IMR-90 (cell line): Measurements from ENCODE around the gene LINGO4. TPM values are rescaled to one million over a fixed set of nuclear protein-coding genes. Genes with fewer than 3 reads are reported as not detected.

Source experiments
- ATAC-seq: fragments of 200-7000 bp; cut with Tn5 transposase; 2 replicates; pipeline ENCODE4 v1.9.1; 2020; ENCODE audit warnings: low read depth, mild to moderate bottlenecking, moderate library complexity
- BruUV-seq: library from RNA; stranded (reverse); fragments of 400-500 nt; replicated peaks from 2 replicates; lab custom pipeline; 2021; lab: Mats Ljungman, UMichigan
- CTCF ChIA-PET: fragments of 300-600 bp; formaldehyde crosslinking; extraction: SDS; loops from one replicate; lab custom pipeline; 2021; ENCODE audit warnings: antibody characterized with exemption; lab: Yijun Ruan, JAX
- POLR2A ChIA-PET: fragments of 300-600 bp; sonication (Branson Sonifier 250); formaldehyde crosslinking; loops from one replicate; lab custom pipeline; 2022; ENCODE audit warnings: antibody characterized with exemption; ENCODE audit not compliant: unreplicated experiment; lab: Charles Lee
- DNase-seq: peaks from one replicate; pipeline ENCODE4 v3.0.0; 2013
- H2AFZ ChIP-seq: replicated peaks from 2 replicates; pipeline ENCODE3; 2013; ENCODE audit warnings: low read length, mild to moderate bottlenecking; ENCODE audit not compliant: poor library complexity
- H2AK5ac ChIP-seq: 2 replicates; pipeline ENCODE4 v1.6.1; 2013; ENCODE audit warnings: low read depth, low read length, inconsistent platforms
- H2AK9ac ChIP-seq: replicated peaks from 2 replicates; pipeline ENCODE3; 2013; ENCODE audit warnings: mild to moderate bottlenecking, low read depth, low read length, moderate library complexity; ENCODE audit not compliant: poor library complexity
- H2BK120ac ChIP-seq: 2 replicates; pipeline ENCODE4 v1.6.1; 2013; ENCODE audit warnings: low read depth, low read length, inconsistent platforms
- H2BK15ac ChIP-seq: 3 replicates; pipeline ENCODE4 v1.6.1; 2013; ENCODE audit warnings: low read depth, low read length, inconsistent platforms
- H2BK20ac ChIP-seq: 2 replicates; pipeline ENCODE4 v1.6.1; 2013; ENCODE audit warnings: low read depth, mild to moderate bottlenecking, inconsistent platforms, low read length, moderate library complexity
- H2BK5ac ChIP-seq: 2 replicates; pipeline ENCODE4 v1.6.1; 2013; ENCODE audit warnings: mild to moderate bottlenecking, low read depth, low read length, inconsistent platforms; ENCODE audit not compliant: poor library complexity, severe bottlenecking
- H3K14ac ChIP-seq: replicated peaks from 2 replicates; pipeline ENCODE4 v1.6.1; 2013; ENCODE audit warnings: low read depth, low read length, inconsistent platforms
- H3K18ac ChIP-seq: 2 replicates; pipeline ENCODE4 v1.6.1; 2013; ENCODE audit warnings: low read depth, low read length, control low read depth
- H3K23ac ChIP-seq: 2 replicates; pipeline ENCODE4 v1.6.1; 2013; ENCODE audit warnings: low read depth, low read length, inconsistent platforms
- H3K27ac ChIP-seq: 2 replicates; pipeline ENCODE4 v1.5.1; 2013; ENCODE audit warnings: mild to moderate bottlenecking, control low read depth, low read length; ENCODE audit not compliant: insufficient read depth
- H3K27me3 ChIP-seq: 2 replicates; pipeline ENCODE4 v1.6.1; 2013; ENCODE audit warnings: low read length; ENCODE audit not compliant: control insufficient read depth, insufficient read depth
- H3K36me3 ChIP-seq: 2 replicates; pipeline ENCODE4 v1.6.1; 2013; ENCODE audit warnings: low read length, mixed read lengths; ENCODE audit not compliant: control insufficient read depth, insufficient read depth
- H3K4ac ChIP-seq: 2 replicates; pipeline ENCODE4 v1.6.1; 2013; ENCODE audit warnings: low read depth, low read length, inconsistent platforms
- H3K4me1 ChIP-seq: 2 replicates; pipeline ENCODE4 v1.6.1; 2013; ENCODE audit warnings: low read length, mixed read lengths; ENCODE audit not compliant: control insufficient read depth, insufficient read depth
- H3K4me2 ChIP-seq: 2 replicates; pipeline ENCODE4 v1.6.1; 2013; ENCODE audit warnings: low read depth, mild to moderate bottlenecking, control low read depth, low read length, moderate library complexity
- H3K4me3 ChIP-seq: 2 replicates; pipeline ENCODE4 v1.5.1; 2013; ENCODE audit warnings: low read depth, mild to moderate bottlenecking, control low read depth, low read length, moderate library complexity; ENCODE audit not compliant: insufficient read depth
- H3K56ac ChIP-seq: 2 replicates; pipeline ENCODE4 v1.6.1; 2013; ENCODE audit warnings: low read length, inconsistent platforms; ENCODE audit not compliant: insufficient read depth; ENCODE audit errors: extremely low read depth
- H3K79me1 ChIP-seq, 2 experiments: 2 replicates each; pipeline ENCODE4 v1.6.1; 2013; ENCODE audit warnings: low read length in 2 of 2, inconsistent platforms in 1 of 2, low read depth in 1 of 2
- H3K9ac ChIP-seq: 2 replicates; pipeline ENCODE4 v1.6.1; 2013; ENCODE audit warnings: low read depth, low read length, control low read depth
- H3K9me1 ChIP-seq: 2 replicates; pipeline ENCODE4 v1.6.1; 2013; ENCODE audit warnings: low read length, inconsistent platforms; ENCODE audit not compliant: insufficient read depth
- H3K9me3 ChIP-seq: 2 replicates; pipeline ENCODE4 v1.6.1; 2013; ENCODE audit warnings: low read length; ENCODE audit not compliant: control insufficient read depth, insufficient read depth
- H4K20me1 ChIP-seq: 2 replicates; pipeline ENCODE4 v1.6.1; 2013; ENCODE audit warnings: low read length, inconsistent platforms; ENCODE audit not compliant: insufficient read depth
- H4K5ac ChIP-seq: 2 replicates; pipeline ENCODE4 v1.6.1; 2013; ENCODE audit warnings: mild to moderate bottlenecking, low read depth, low read length, control low read depth
- H4K8ac ChIP-seq, 2 experiments: 2 replicates each; pipeline ENCODE4 v1.6.1; 2013; ENCODE audit warnings: low read depth in 2 of 2, low read length in 2 of 2, control low read depth in 1 of 2, inconsistent platforms in 1 of 2
- H4K91ac ChIP-seq: 2 replicates; pipeline ENCODE4 v1.6.1; 2013; ENCODE audit warnings: low read depth, low read length, inconsistent platforms; ENCODE audit not compliant: insufficient read depth
- BHLHE40 ChIP-seq: fragments of 150-350 bp; IDR thresholded peaks from 2 replicates; pipeline ENCODE4 v1.6.1; 2016; ENCODE audit warnings: mild to moderate bottlenecking, low read depth, low read length
- CEBPB ChIP-seq: IDR thresholded peaks from 2 replicates; pipeline ENCODE4 v1.6.1; 2012; ENCODE audit warnings: low read depth, low read length, improper control_type of control experiment
- CHD1 ChIP-seq: IDR thresholded peaks from 2 replicates; pipeline ENCODE4 v1.6.1; 2012; ENCODE audit warnings: low read depth, low read length, improper control_type of control experiment
- FOS ChIP-seq: fragments of 150-350 bp; IDR thresholded peaks from 2 replicates; pipeline ENCODE4 v1.6.1; 2016; ENCODE audit warnings: low read depth, low read length
- MAFK ChIP-seq: IDR thresholded peaks from 2 replicates; pipeline ENCODE4 v1.6.1; 2012; ENCODE audit warnings: low read depth, low read length, improper control_type of control experiment
- MAZ ChIP-seq: IDR thresholded peaks from 2 replicates; pipeline ENCODE4 v1.6.1; 2012; ENCODE audit warnings: low read depth, mild to moderate bottlenecking, low read length, improper control_type of control experiment, moderate library complexity, borderline replicate concordance
- MXI1 ChIP-seq: IDR thresholded peaks from 2 replicates; pipeline ENCODE4 v1.6.1; 2012; ENCODE audit warnings: low read depth, mild to moderate bottlenecking, low read length, moderate library complexity, borderline replicate concordance
- NFE2L2 ChIP-seq: fragments of 150-350 bp; IDR thresholded peaks from 2 replicates; pipeline ENCODE4 v1.6.1; 2016; ENCODE audit warnings: low read depth, mild to moderate bottlenecking, low read length
- POLR2A ChIP-seq: IDR thresholded peaks from 2 replicates; pipeline ENCODE4 v1.6.1; 2012; ENCODE audit warnings: mild to moderate bottlenecking, low read depth, low read length
- RAD21 ChIP-seq: IDR thresholded peaks from 2 replicates; pipeline ENCODE4 v1.6.1; 2012; ENCODE audit warnings: low read length, improper control_type of control experiment
- RCOR1 ChIP-seq: IDR thresholded peaks from 2 replicates; pipeline ENCODE4 v1.6.1; 2012; ENCODE audit warnings: mild to moderate bottlenecking, low read length, improper control_type of control experiment; ENCODE audit not compliant: insufficient replicate concordance
- RFX5 ChIP-seq: IDR thresholded peaks from 2 replicates; pipeline ENCODE4 v1.8.0; 2012; ENCODE audit warnings: low read depth, mild to moderate bottlenecking, low read length, moderate library complexity
- SMC3 ChIP-seq: fragments of 150-350 bp; IDR thresholded peaks from 2 replicates; pipeline ENCODE4 v1.6.1; 2016; ENCODE audit warnings: low read depth, mild to moderate bottlenecking, antibody characterized with exemption, low read length, moderate library complexity
- WGBS, 2 experiments: methylation state at CpG; one replicate each; pipeline versions ENCODE4 v1.1.5 to v1.1.7; 2013; ENCODE audit warnings: missing lambda C conversion rate in 2 of 2; ENCODE audit not compliant: insufficient read length in 1 of 2; ENCODE audit errors: extremely low coverage in 2 of 2; 5-methylcytosine and 5-hydroxymethylcytosine counted together
- dilution Hi-C: fragments of 300-500 bp; cut with HindIII; formaldehyde crosslinking; loops from one replicate; pipeline ENCODE4 v1.14.3; 2018; ENCODE audit warnings: low sequenced_read_pairs; ENCODE audit not compliant: unreplicated experiment
- in situ Hi-C: fragments of 300-500 bp; cut with MboI; formaldehyde crosslinking; loops from 3 replicates; pipeline ENCODE4 v1.14.3; 2019; ENCODE audit warnings: low sequenced_read_pairs, inconsistent platforms, mixed read lengths
- intact Hi-C: fragments of 100-400 bp; cut with micrococcal nuclease; formaldehyde crosslinking; loops from 2 replicates; pipeline ENCODE4 v1.10.0; 2022
- polyA plus RNA-seq, 3 experiments: library from polyadenylated mRNA; depleted of rRNA; stranded (reverse); fragments of >200 nt; gene quantifications; 2 replicates each; pipeline ENCODE4 v1.2.3, GENCODE V29; 2012; ENCODE audit warnings: low replicate concordance in 1 of 3
- total RNA-seq: library from RNA; depleted of rRNA; stranded (reverse); fragments of >200 nt; gene quantifications from 2 replicates; pipeline ENCODE4 v1.2.3, GENCODE V29; 2012
- TF ChIP-seq, protein P1 (sequence below): fragments of 150-350 bp; IDR thresholded peaks from 2 replicates; pipeline ENCODE4 v1.6.1; 2017; ENCODE audit warnings: mild to moderate bottlenecking, antibody characterized with exemption, low read length, low read depth
- TF ChIP-seq, protein P2 (sequence below): fragments of 150-350 bp; IDR thresholded peaks from 2 replicates; pipeline ENCODE4 v1.6.1; 2016; ENCODE audit warnings: low read depth, mild to moderate bottlenecking, low read length, moderate library complexity, borderline replicate concordance
- TF ChIP-seq, protein P3 (sequence below): conservative IDR thresholded peaks from 2 replicates; pipeline ENCODE4 v1.5.1; 2012; ENCODE audit warnings: mild to moderate bottlenecking, low read depth, low read length, improper control_type of control experiment

Gene LINGO4
- total and polyA plus RNA-seq, 2 of the 4 experiments (the other 2 are of a cell fraction) = not detected

DNA sequence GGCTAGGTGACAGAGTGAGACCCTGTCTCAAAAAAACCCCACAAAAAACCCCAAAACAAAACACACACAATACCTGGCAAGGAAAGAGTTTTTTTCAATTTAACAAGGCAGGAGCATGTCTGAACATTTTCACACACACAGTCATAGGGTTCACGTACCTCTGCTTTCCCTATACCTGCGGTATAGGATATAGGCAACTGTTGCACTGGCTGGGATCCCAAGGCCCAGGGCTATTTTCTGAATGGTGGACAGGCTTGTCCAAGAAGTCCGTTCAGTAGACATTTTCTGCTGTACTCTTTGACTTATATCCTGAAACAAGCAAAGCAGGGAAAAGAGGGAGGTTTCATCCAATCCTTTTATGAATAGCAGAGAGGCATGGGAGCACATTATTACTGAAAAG is 22.5 kb downstream of the LINGO4 start:
- ChIA-PET POLR2A (no interaction called here), CTCF (no interaction called here)
- Histone ChIP-seq H4K8ac (no peak overlapping the region), H3K14ac (no peak overlapping the region), H2BK15ac (no peak overlapping the region), H2BK120ac (no peak overlapping the region), H3K9me3 (no peaks in the 10 kb centered on the region), H3K27ac (no peak overlapping the region), H3K23ac (no peak overlapping the region), H3K9me1 (no peaks in the 10 kb centered on the region; the same call in 1 of the 2 replicates), H4K91ac (no peak overlapping the region), H2AFZ (no peak overlapping the region), H3K4me3 (no peak overlapping the region), H2AK9ac (no peak overlapping the region), H3K79me1 (no peaks in the 10 kb centered on the region), H3K36me3 (no peaks in the 10 kb centered on the region), H3K4ac (no peak overlapping the region), H3K18ac (no peak overlapping the region), H2AK5ac (no peak overlapping the region), H4K20me1 (no peaks in the 10 kb centered on the region), H3K9ac (no peak overlapping the region), H2BK20ac (no peak overlapping the region), H3K4me2 (no peak overlapping the region), H2BK5ac (no peak overlapping the region), H3K4me1 (no peaks in the 10 kb centered on the region), H3K56ac (no peak overlapping the region; the same call in 1 of the 2 replicates), H4K5ac (no peak overlapping the region), H3K27me3 (peaks cover 21% of the 10 kb centered on the region)
- BruUV-seq = no TSS peak
- in situ Hi-C loops = no loop called here
- WGBS, 2 experiments = no CpG with 5 or more reads among the region's 3 CpGs
- ATAC-seq (no peak), DNase-seq (no peak)
- TF ChIP-seq RAD21 (no peak), NFE2L2 (no peak), MAFK (no peak), BHLHE40 (no peak), MXI1 (no peak), SMC3 (no peak), CEBPB (no peak), MAZ (no peak), CHD1 (no peak), POLR2A (no peak), FOS (no peak), RCOR1 (no peak), RFX5 (no peak)
- TF ChIP-seq, protein P1, sequence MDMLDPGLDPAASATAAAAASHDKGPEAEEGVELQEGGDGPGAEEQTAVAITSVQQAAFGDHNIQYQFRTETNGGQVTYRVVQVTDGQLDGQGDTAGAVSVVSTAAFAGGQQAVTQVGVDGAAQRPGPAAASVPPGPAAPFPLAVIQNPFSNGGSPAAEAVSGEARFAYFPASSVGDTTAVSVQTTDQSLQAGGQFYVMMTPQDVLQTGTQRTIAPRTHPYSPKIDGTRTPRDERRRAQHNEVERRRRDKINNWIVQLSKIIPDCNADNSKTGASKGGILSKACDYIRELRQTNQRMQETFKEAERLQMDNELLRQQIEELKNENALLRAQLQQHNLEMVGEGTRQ = no peak
- TF ChIP-seq, protein P2, sequence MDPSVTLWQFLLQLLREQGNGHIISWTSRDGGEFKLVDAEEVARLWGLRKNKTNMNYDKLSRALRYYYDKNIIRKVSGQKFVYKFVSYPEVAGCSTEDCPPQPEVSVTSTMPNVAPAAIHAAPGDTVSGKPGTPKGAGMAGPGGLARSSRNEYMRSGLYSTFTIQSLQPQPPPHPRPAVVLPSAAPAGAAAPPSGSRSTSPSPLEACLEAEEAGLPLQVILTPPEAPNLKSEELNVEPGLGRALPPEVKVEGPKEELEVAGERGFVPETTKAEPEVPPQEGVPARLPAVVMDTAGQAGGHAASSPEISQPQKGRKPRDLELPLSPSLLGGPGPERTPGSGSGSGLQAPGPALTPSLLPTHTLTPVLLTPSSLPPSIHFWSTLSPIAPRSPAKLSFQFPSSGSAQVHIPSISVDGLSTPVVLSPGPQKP = no peak
- TF ChIP-seq, protein P3, sequence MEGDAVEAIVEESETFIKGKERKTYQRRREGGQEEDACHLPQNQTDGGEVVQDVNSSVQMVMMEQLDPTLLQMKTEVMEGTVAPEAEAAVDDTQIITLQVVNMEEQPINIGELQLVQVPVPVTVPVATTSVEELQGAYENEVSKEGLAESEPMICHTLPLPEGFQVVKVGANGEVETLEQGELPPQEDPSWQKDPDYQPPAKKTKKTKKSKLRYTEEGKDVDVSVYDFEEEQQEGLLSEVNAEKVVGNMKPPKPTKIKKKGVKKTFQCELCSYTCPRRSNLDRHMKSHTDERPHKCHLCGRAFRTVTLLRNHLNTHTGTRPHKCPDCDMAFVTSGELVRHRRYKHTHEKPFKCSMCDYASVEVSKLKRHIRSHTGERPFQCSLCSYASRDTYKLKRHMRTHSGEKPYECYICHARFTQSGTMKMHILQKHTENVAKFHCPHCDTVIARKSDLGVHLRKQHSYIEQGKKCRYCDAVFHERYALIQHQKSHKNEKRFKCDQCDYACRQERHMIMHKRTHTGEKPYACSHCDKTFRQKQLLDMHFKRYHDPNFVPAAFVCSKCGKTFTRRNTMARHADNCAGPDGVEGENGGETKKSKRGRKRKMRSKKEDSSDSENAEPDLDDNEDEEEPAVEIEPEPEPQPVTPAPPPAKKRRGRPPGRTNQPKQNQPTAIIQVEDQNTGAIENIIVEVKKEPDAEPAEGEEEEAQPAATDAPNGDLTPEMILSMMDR = no peak
- intact Hi-C loops = no loop called here
- dilution Hi-C loops = loop anchor here (25.0 kb wide), 1 partner anchor 105 kb away; no protein-coding TSS in a partner anchor
